ENCODE measurements around the gene CYB5B.

Gene CYB5B

DNA sequence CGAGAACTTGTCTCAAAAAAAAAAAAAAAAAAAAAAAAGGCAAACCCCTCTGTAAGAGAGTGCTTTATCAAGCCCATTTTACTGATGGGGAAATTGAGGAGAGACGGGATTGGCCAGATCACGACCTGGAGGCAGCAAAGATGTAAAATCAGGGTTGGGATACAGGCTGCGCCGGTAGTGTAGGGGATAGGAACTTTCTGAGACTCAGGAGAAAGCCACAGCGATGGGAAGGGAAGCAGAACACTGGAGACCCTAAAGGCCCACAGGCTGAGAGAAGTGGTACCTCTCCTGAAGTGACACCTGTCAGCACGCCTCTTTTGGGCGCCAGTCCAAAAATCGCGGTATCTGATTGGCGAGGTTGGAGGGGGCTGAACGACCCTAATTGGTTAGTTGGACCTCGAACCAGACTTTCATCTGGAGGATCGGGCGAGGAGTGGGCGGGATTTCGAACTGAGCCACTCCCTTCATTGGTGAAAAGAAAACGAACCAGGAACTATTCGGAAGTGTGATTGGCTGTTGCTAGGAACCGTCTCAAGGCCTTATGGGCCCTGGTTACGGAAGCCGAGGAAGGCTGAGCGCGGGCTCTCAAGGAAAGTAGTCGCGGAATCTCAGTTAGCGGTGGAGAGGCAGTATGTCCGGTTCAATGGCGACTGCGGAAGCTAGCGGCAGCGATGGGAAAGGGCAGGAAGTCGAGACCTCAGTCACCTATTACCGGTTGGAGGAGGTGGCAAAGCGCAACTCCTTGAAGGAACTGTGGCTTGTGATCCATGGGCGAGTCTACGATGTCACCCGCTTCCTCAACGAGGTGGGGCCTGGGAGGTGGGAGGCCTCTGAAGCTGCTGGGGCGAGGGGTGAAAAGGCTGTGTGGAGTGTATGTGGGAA, at the start of gene CYB5B:
TSS of gene CYB5B (plus strand) at position 567 of the 882 bp plus-strand sequence. CDS start at position 632, 65 bp downstream.
- peak; percentile 99 for DNase-seq

DNA sequence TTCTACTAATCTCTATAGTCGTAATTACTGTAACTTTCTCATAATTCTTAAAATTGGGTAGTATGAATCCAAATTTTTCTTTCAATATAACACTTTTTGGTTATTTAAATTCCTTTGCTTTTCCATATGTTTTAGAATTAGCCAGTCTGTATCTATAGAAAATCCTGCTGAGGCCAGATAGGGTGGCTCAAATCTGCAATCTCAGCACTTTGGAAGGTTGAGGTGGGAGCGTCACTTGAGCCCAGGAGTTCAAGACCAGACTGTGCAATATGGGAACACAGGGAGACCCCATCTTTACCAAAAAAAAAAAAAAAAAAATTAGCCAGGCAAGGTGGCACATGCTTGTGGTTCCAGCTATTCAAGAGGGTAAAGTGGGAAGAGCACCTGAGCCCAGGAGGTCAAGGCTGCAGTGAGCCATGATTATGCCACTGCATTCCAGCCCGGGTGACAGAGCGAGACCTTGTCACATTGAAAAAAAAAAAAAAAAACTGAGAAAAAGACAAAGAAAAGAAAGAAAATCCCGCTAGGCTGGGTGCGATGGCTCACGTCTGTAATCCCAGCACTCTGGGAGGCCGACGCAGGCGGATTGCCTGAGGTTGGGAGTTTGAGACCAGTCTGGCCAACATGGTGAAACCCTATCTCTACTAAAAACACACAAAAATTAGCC, 47.9 kb upstream of the CYB5B start:
- no peak for DNase-seq

GRCh38 chr16:69378036-69378435, 46.4 kb upstream of the CYB5B start:
- DNase-seq, result no peak

DNA sequence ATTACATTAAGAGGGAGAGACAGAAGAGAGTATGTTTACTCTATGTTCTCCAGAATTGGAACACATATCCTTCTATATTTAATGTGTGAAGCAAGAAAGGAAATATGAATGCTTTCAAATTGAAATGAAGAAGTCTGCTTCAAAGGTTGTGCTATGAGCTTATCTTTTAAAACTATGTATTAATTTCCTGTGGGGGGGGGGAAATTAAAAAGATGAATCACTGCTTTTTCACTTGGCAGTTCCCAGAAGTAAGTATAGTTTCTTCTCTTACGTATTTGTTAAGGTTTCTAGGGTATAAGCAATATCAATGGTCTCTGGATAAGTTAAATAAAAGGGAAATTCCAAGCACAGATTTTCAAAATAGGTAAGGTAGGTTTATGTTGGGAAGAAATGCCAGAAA, 45.7 kb upstream of the CYB5B start:
- no peak for DNase-seq

DNA sequence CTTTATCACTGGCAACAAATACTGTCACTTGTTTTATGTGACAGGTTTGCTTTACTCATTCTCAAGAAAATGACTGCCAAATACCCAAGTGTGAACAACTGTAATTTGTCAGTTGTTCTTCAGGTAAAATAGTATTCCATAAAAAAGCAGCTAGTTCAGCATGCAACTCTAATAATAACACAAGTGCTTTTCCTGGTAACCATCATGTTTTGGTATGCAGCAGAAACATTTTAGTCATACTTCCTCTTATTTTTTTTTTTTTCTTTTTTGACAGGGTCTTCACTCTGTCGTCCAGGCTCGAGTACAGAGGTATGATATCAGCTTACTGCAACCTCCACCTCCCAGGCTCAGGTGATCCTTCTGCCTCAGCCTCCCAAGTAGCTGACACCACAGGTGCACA, 43.2 kb upstream of the CYB5B start:
- DNase-seq, result no peak

DNA sequence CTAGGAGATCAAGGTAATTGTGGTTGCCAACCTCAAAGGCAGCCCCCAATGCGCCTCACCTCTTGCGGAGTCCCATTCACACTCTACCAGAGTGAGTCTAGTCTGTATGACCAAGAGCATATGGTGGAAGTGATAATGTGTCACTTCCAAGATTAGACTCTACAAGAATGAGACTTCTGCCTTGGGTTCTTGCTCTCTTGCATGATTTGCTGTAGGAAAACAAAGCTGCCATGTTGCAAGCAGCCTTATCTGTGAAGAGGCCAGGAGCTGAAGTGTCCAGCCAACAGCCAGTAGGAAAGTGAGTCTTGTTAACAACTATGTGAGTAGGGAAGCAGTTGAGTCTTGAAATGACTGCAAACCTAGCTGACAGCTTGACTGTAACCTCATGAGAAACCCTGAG, 42.0 kb upstream of the CYB5B start:
- DNase-seq, result no peak

DNA sequence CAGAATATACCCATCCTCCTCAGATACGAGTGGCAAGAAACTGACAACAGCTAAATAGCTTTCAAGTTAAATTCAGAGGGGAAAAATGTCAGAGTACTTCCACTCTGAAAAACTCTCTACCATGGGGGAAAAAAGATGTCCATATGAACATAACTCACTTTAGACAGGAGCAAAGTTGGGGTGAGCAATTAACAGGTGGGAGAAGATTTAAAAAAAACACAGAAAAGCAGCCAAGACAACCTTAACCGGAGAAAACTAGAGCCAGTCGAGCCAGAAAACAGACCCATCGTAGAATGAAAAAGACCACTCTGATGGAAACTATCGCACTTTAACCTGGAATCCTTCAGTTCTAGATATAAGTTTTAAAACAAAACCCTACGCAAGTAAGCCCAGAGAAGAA, 39.4 kb upstream of the CYB5B start:
- DNase-seq, result no peak

DNA sequence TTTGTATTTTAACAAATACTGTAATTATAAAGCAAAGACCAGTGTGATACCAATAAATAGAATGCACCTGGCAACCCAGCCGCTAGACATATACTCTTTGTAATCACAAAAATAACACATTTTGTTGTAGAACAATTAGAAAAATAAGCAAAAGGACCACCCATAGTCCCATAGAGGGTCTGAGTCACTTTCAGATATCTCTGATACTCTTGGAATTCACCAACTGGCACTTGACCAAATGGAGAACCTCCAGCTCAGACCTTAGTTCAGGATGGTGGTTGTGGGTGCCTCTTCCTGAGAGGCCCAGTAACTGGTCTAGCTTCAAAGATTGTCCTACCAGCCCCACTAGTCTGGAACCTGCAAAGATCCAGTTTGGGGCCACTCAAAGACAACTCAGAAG, 37.8 kb upstream of the CYB5B start:
- DNase-seq, result no peak

DNA sequence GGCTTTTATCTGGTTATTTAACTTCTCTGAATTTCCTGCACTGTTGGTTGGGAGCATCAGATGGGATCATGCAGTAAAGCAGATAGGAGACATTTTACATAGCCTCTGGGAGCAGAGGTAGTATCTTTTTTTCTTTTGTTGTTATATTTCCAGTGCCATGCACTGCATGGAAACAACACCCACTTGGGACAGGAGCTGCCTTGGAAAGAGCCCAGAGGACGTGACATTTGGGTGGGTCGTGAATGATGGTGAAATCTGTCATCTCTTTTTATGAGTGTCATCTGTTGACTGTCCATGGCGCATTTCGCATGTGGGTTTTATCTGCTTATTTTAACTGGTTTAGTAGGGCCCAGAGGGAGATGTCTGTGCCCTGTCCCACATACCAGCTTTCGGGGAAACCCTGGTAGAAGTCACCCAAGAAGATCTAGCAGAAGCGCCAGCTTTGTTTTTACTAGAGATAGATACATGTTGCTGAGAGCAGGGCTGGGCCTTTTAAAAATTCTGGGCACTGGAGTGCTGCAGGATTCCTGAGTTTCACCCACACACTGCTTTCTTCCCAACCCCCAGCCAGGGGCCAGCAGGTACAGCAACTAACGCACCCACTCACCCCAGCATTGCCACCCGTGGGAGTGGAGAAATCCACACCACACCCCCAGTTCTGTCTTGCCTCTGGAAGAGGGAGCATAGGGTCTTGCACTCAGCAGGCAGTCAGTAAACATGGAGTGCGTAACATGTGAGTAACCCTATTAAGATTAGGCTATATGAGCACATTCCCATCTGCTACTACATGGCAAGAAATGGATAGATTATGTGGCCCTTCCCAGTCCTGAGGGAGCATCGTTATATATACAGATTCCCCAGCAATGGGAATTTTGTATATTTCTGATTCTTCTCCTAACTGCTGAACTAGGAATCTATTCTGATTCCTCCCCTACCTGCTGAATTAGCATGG, 30.2 kb upstream of the CYB5B start:
- no peak for DNase-seq

- no peak for DNase-seq
Observed at GRCh38 chr16:69395859-69396186, 28.6 kb upstream of the CYB5B start.

GRCh38 chr16:69396187-69397061, 28.0 kb upstream of the CYB5B start:
- DNase-seq, result peak; percentile 94

GRCh38 chr16:69397821-69398521, 26.4 kb upstream of the CYB5B start:
- DNase-seq, result peak; percentile 84

DNA sequence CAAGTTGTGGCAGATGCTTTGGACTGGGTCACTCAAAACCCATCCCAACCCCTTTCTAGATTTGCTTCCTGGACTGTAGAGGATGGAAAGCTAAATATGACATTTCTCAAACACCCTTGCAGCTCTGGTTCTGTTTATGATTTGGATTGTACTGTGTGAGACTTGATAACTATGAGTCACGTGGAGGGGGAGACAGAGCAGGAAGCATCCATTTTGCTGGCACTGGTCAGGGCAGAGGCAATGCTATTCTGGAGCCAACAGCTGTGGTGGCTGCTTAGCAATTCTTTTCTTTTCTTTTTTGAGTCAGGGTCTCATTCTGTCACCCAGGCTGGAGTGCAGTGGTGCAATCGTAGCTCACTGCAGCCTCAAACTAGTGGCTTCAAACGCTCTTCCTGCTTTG, 25.1 kb upstream of the CYB5B start:
- peak; percentile 43 for DNase-seq

GRCh38 chr16:69402439-69402838, 22.0 kb upstream of the CYB5B start:
- no peak for DNase-seq

DNA sequence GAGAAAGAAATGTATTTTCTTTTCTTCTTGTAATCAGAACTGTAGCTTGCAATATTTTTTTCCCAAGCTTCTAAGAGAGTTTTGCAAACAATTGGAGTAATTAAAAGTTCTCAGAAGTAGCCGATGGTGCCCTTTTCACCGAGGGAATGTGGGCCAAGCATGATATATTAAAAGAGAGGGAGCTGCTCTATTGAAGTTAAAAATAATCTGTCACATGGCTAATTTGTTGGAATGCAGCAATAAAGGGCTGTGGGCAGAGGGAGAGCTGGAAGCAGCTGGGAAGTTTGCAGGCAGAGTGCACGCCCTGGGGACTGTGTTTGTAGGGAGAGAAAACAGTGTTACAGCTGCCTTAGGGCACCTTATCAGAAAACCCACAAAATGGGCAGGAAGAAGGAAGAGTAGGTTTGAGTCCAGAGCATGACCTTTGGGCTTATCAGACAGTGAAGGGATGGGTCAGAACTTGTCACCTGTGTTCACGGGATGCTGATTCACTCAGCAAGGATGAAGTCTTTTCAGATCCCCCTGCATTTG, 20.1 kb upstream of the CYB5B start:
- peak; percentile 46 for DNase-seq

DNA sequence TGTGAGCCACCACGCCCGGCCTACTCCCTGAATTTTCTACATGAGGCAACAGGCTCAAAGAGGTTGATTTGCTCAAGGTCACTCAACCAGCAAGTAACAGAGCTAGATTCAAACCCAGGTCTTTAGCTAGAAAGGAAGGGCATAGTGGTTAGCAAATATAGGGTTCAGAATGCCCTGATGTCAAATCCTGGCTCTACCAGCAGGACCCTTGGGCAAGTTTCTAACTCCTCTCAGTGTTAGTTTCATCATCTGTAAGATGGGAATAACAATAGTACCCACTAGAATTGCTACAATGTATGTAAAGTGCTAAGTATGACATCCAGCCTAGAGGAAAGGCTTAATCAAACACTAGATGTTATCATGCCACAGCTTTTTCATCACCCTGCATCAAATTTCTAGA, 19.1 kb upstream of the CYB5B start:
- DNase-seq, result no peak

DNA sequence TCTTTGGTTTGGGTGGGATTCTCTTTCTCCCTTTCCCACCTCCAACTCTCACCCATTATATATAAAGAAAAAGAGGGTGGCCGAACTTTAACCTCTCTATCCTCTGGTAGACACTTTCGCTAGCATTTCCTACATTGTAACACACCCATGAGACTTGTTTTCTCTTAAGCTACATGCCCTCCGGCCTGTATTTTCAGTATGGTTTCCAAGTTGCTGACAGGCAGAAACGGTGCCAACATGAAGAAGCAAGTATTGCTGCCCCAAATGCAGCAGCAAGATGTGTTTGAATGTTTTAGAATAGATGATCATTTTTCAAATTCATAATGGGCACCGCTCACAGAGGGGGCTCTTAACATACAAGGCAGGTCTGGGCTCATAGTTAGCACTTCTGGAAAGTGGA, 18.7 kb upstream of the CYB5B start:
- no peak for DNase-seq

DNA sequence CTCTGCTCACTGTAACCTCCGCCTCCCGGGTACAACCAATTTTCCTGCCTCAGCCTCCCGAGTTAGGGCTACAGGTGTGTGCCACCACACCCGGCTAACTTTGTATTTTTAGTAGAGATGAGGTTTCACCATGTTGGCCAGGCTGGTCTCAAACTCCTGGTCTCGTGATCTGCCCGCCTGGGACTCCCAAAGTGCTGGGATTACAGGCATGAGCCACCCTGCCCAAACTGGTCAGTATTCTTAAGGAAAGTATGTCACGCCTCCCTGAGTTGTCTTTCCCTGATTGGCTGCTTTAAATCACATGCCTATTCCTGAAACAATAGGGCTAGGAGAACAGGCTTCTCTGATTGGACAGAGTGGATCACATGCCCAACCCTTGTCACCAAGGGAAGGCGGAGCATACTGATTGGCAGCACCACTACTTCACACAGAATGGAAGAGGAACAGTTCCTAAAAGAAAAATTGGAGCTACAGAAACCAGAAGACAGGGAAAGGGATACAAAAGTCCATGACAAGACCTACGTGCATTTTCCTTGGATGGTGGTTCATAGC, 17.6 kb upstream of the CYB5B start:
- DNase-seq, result no peak

- DNase-seq, result no peak
Observed at GRCh38 chr16:69407702-69408323, 16.6 kb upstream of the CYB5B start.

GRCh38 chr16:69408475-69408874, 15.9 kb upstream of the CYB5B start:
- DNase-seq, result no peak
